Measurements from ENCODE around the gene ERBIN. TPM values are rescaled to one million over a fixed set of nuclear protein-coding genes. Genes with fewer than 3 reads are reported as not detected.

ERBIN gene
- total and polyA plus RNA-seq, 7 donors, result 31.9 to 101 (median 64.9) TPM

DNA sequence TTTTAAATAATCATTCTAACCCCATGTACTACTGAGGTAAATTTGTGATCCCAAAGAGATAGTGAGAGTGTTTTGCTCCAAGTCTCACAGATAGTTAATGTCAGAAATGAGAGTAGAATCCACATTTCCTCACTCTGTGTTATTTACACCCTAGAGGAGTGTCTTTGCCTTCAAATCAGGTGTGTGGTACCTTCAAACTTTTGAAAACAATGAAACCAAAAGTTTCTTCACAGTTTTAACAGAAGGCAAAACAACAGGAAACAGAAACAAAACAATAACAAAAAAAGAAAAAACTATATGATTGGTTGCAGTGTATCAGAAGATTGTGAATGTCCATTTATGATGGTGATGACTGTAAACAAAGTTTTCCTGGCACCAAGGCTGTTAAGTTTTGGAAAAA is 85.9 kb downstream of the ERBIN start:
- peaks cover 0 to 24% (median 0%) of the 10 kb centered on the region in 4 donors for H3K36me3 ChIP-seq
- no peaks in the 10 kb centered on the region for H3K9me3 ChIP-seq
- no peaks in the 10 kb centered on the region for H3K27me3 ChIP-seq
- no peak for DNase-seq
- no peak overlapping the region for H3K4me3 ChIP-seq
- TF ChIP-seq POLR2AphosphoS5 (IDR thresholded peaks at IDR 0.05), result no peak
- TF ChIP-seq EP300 (IDR thresholded peaks at IDR 0.05), result no peak
- no peak for TF ChIP-seq POLR2A (IDR thresholded peaks at IDR 0.05)
- TF ChIP-seq, protein P1, sequence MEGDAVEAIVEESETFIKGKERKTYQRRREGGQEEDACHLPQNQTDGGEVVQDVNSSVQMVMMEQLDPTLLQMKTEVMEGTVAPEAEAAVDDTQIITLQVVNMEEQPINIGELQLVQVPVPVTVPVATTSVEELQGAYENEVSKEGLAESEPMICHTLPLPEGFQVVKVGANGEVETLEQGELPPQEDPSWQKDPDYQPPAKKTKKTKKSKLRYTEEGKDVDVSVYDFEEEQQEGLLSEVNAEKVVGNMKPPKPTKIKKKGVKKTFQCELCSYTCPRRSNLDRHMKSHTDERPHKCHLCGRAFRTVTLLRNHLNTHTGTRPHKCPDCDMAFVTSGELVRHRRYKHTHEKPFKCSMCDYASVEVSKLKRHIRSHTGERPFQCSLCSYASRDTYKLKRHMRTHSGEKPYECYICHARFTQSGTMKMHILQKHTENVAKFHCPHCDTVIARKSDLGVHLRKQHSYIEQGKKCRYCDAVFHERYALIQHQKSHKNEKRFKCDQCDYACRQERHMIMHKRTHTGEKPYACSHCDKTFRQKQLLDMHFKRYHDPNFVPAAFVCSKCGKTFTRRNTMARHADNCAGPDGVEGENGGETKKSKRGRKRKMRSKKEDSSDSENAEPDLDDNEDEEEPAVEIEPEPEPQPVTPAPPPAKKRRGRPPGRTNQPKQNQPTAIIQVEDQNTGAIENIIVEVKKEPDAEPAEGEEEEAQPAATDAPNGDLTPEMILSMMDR (IDR thresholded peaks at IDR 0.05), result no peak
- H3K4me1 ChIP-seq, result peaks cover 0 to 20% (median 6%) of the 10 kb centered on the region in 4 donors
- no peak overlapping the region for H3K27ac ChIP-seq
- intact Hi-C loops (cut with DNase I), result loop anchor here (10.0 kb wide), 1 partner anchor 87 kb away; the partner anchor contains the start of gene ERBIN

DNA sequence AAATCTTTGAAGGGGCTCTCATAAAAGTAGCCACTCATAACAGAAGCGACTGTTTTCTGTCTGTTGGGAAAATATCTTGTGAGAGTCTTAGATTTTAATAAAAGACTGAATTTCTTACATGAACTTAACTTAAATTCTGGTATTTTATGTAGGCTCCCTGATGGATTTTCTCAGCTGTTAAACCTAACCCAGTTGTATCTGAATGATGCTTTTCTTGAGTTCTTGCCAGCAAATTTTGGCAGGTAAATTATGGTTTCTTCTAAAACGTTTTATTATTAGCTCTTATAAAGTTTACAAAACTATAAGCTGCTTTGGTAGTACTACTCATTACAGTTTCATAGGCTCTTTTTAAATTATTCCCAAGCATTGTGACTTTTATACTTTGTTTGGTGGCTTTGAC is 87.0 kb downstream of the ERBIN start:
- DNase-seq, result no peak
- TF ChIP-seq POLR2A (IDR thresholded peaks at IDR 0.05), result no peak
- no peak for TF ChIP-seq POLR2AphosphoS5 (IDR thresholded peaks at IDR 0.05)
- TF ChIP-seq EP300 (IDR thresholded peaks at IDR 0.05), result no peak
- TF ChIP-seq, protein P1 (IDR thresholded peaks at IDR 0.05), result no peak
- Histone ChIP-seq H3K9me3 (no peaks in the 10 kb centered on the region), H3K4me1 (peaks cover 0 to 20% (median 6%) of the 10 kb centered on the region in 4 donors), H3K27me3 (no peaks in the 10 kb centered on the region), H3K36me3 (peaks cover 0 to 24% (median 0%) of the 10 kb centered on the region in 4 donors), H3K4me3 (no peak overlapping the region), H3K27ac (no peak overlapping the region)
- 57 to 77% methylated on average over 2 of the region's 2 CpGs for WGBS, 2 donors
- intact Hi-C loops (cut with DNase I), result loop anchor here (10.0 kb wide), 1 partner anchor 89 kb away; the partner anchor contains the start of gene ERBIN

DNA sequence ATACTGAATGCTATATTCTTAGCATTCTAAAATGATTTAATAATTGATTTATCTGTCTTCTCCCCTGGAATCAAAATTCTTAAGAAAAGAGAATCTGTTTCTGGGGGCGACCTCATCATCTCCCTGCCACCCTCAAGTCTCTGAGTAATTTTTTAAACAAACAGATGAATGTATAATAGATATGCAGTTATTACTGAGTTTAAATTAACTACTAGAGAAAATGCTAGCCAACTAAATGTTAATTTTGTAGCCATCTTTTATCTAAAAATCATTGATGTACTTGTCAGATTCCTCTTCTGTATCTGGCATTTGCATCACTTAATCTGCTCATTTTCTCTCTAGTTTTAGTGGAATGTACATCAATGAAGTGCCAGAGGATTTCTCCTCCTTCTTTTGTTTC is 87.5 kb downstream of the ERBIN start:
- H3K4me1 ChIP-seq, result peaks cover 0 to 18% (median 6%) of the 10 kb centered on the region in 4 donors
- no peaks in the 10 kb centered on the region for H3K9me3 ChIP-seq
- WGBS, 2 donors, result 96 to 98% methylated on average over 1 of the region's 1 CpG
- H3K36me3 ChIP-seq, result peaks cover 0 to 24% (median 0%) of the 10 kb centered on the region in 4 donors
- no peaks in the 10 kb centered on the region for H3K27me3 ChIP-seq
- DNase-seq, result no peak
- intact Hi-C loops (cut with DNase I), result loop anchor here (10.0 kb wide), 1 partner anchor 89 kb away; the partner anchor contains the start of gene ERBIN
- no peak overlapping the region for H3K27ac ChIP-seq
- no peak overlapping the region for H3K4me3 ChIP-seq
- TF ChIP-seq EP300 (IDR thresholded peaks at IDR 0.05), result no peak

DNA sequence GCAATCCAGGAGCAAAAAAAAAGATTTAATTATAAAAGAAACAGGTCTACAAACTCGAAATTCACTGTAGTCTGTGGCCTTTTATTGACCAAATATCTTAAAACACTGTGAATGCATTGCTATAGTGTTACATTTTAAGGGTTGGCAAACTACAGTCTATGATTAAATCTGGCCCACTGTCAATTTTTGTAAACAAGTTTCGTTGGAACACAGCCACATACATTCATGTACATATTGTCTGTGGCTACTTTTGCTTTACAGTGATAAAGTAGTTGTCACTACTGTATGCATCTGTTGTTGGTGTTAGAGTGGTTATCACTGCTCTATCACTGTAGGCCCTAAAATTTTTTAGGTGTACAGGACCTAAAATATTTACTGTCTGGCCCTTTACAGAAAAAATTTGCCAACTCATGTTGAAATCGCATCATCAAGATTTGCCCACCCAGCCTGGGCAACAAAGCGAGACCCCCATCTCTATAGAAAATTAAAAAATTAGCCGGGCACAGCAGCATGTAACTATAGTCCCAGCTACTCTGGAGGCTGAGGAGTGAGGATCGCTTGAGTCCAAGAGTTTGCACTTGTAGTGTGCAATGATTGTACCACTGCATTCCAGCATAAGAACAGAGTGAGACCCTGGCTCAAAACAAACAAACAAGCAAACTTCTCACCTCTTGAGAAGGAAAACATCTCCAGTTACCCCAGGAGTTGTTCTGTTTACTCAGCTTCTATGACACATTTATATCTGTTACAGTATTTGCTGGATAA is 89.0 kb downstream of the ERBIN start:
- Histone ChIP-seq H3K9me3 (no peaks in the 10 kb centered on the region), H3K4me3 (no peak overlapping the region), H3K27me3 (no peaks in the 10 kb centered on the region), H3K4me1 (peaks cover 0 to 12% (median 4%) of the 10 kb centered on the region in 4 donors), H3K27ac (no peak overlapping the region), H3K36me3 (peaks cover 0 to 24% (median 0%) of the 10 kb centered on the region in 4 donors)
- 88 to 90% methylated on average over 6 of the region's 6 CpGs for WGBS, 2 donors
- DNase-seq, result no peak
- TF ChIP-seq POLR2A (IDR thresholded peaks at IDR 0.05) (no peak), EP300 (IDR thresholded peaks at IDR 0.05) (no peak), POLR2AphosphoS5 (IDR thresholded peaks at IDR 0.05) (no peak)
- TF ChIP-seq, protein P1 (IDR thresholded peaks at IDR 0.05), result no peak
- intact Hi-C loops (cut with DNase I), result loop anchor here (10.0 kb wide), 1 partner anchor 91 kb away; the partner anchor contains the start of gene ERBIN

DNA sequence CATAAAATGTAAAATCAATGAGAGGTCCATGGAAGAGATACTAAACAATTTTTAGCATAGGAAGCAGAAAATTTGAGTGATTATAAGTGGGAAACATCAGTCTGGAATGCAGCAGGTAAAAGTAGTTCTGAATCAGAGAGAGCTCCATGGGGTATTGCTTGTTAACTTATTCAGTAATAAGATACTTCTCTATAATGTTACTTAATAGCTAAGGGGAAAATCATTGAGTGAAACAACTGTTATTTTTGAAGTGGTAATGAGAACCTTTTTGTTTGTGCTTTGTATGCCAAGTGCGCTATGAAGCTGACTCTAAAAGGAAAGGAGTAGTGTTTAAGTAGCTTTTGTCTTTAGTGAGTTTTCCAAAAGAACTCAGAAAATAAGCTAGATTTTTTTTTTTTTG is 95.2 kb downstream of the ERBIN start:
- H3K27ac ChIP-seq, result no peak overlapping the region
- intact Hi-C loops (cut with DNase I), result no loop called here
- H3K27me3 ChIP-seq, result no peaks in the 10 kb centered on the region
- DNase-seq, result no peak
- WGBS, 2 donors, result 95 to 98% methylated on average over 1 of the region's 1 CpG
- no peak overlapping the region for H3K4me3 ChIP-seq
- H3K36me3 ChIP-seq, result peaks cover 0 to 41% (median 4%) of the 10 kb centered on the region in 4 donors
- no peaks in the 10 kb centered on the region for H3K9me3 ChIP-seq
- no peaks in the 10 kb centered on the region for H3K4me1 ChIP-seq
- TF ChIP-seq POLR2AphosphoS5 (IDR thresholded peaks at IDR 0.05) (no peak), EP300 (IDR thresholded peaks at IDR 0.05) (no peak), POLR2A (IDR thresholded peaks at IDR 0.05) (no peak)
- TF ChIP-seq, protein P1 (IDR thresholded peaks at IDR 0.05), result no peak
